HEK293T (cell line): Measurements from ENCODE around the gene GFER.

ENCODE experiments used
- BHLHE40 ChIP-seq: fragments of 450-650 bp; IDR thresholded peaks from 2 replicates; pipeline ENCODE4 v1.6.1; 2016; ENCODE audit warnings: mild to moderate bottlenecking, moderate library complexity, borderline replicate concordance
- CTBP1 ChIP-seq: fragments of 450-650 bp; IDR thresholded peaks from 2 replicates; pipeline ENCODE4 v1.6.1; 2016; ENCODE audit warnings: borderline replicate concordance
- FOXA1 ChIP-seq: fragments of 450-650 bp; IDR thresholded peaks from 2 replicates; pipeline ENCODE4 v1.6.1; 2016; ENCODE audit warnings: mild to moderate bottlenecking
- FOXK2 ChIP-seq: fragments of 450-650 bp; IDR thresholded peaks from 2 replicates; pipeline ENCODE4 v1.6.1; 2016; ENCODE audit warnings: mild to moderate bottlenecking
- FOXM1 ChIP-seq: fragments of 450-650 bp; IDR thresholded peaks from 2 replicates; pipeline ENCODE4 v1.6.1; 2017; ENCODE audit warnings: mild to moderate bottlenecking, borderline replicate concordance
- HDGF ChIP-seq: fragments of 450-650 bp; IDR thresholded peaks from 2 replicates; pipeline ENCODE4 v1.6.1; 2017; ENCODE audit warnings: antibody characterized with exemption, borderline replicate concordance
- L3MBTL2 ChIP-seq: fragments of 450-650 bp; conservative IDR thresholded peaks from 2 replicates; pipeline ENCODE4 v1.6.1; 2016; ENCODE audit warnings: mild to moderate bottlenecking
- LEF1 ChIP-seq: fragments of 450-650 bp; IDR thresholded peaks from 2 replicates; pipeline ENCODE4 v1.6.1; 2017; ENCODE audit warnings: mild to moderate bottlenecking, borderline replicate concordance
- NFRKB ChIP-seq: fragments of 450-650 bp; IDR thresholded peaks from 2 replicates; pipeline ENCODE4 v1.6.1; 2016; ENCODE audit warnings: mild to moderate bottlenecking, moderate library complexity
- PKNOX1 ChIP-seq: fragments of 450-650 bp; IDR thresholded peaks from 2 replicates; pipeline ENCODE4 v1.6.1; 2016
- SP1 ChIP-seq: fragments of 450-650 bp; IDR thresholded peaks from 2 replicates; pipeline ENCODE4 v1.6.1; 2017
- SUZ12 ChIP-seq: fragments of 450-650 bp; IDR thresholded peaks from 2 replicates; pipeline ENCODE4 v1.6.1; 2016; ENCODE audit warnings: mild to moderate bottlenecking

GRCh38 chr16:1940273-1941161 is 43.5 kb upstream of the GFER start:
- no peak for TF ChIP-seq FOXM1
- TF ChIP-seq NFRKB: no peak
- TF ChIP-seq PKNOX1: no peak
- no peak for TF ChIP-seq SP1
- no peak for TF ChIP-seq FOXK2
- TF ChIP-seq CTBP1: no peak
- no peak for TF ChIP-seq SUZ12
- no peak for TF ChIP-seq HDGF
- TF ChIP-seq L3MBTL2: no peak
- TF ChIP-seq BHLHE40: no peak
- no peak for TF ChIP-seq LEF1
- no peak for TF ChIP-seq FOXA1
